Sigmoid colon (tissue), 4 donors: ENCODE measurements around the gene FMO4.

Source experiments
- CTCF ChIP-seq, 4 experiments: fragments of 450-650 bp in 3 of 4; fragments of 200-600 bp in 1 of 4; IDR thresholded peaks; one replicate each; pipeline ENCODE4 v1.5.1; 2016 to 2019; ENCODE audit warnings: antibody characterized with exemption in 4 of 4, mild to moderate bottlenecking in 3 of 4, moderate library complexity in 2 of 4
- EP300 ChIP-seq, 4 donors: sonication (generic); formaldehyde crosslinking; IDR thresholded peaks; one replicate each; pipeline ENCODE4 v1.6.1; 2017; ENCODE audit warnings: antibody characterized with exemption in 4 of 4
- POLR2A ChIP-seq, 2 donors: fragments of 450-650 bp; IDR thresholded peaks; one replicate each; pipeline ENCODE4 v1.6.1; 2016; ENCODE audit warnings: antibody characterized with exemption in 2 of 2, mild to moderate bottlenecking in 2 of 2, moderate library complexity in 2 of 2

- TF ChIP-seq CTCF (IDR thresholded peaks at IDR 0.05): no peak
- TF ChIP-seq POLR2A (IDR thresholded peaks at IDR 0.05): no peak
- TF ChIP-seq EP300 (IDR thresholded peaks at IDR 0.05): no peak
These were observed 38.6 kb downstream of the FMO4 start for GRCh38 chr1:171352554-171352953.
